Ammon's horn (tissue), 1 donor: ENCODE data around the gene WDFY4.

ENCODE experiments used
- DNase-seq: peaks from one replicate; pipeline ENCODE4 v3.0.0-alpha.2; 2016; ENCODE audit warnings: low spot score

Gene WDFY4

DNA sequence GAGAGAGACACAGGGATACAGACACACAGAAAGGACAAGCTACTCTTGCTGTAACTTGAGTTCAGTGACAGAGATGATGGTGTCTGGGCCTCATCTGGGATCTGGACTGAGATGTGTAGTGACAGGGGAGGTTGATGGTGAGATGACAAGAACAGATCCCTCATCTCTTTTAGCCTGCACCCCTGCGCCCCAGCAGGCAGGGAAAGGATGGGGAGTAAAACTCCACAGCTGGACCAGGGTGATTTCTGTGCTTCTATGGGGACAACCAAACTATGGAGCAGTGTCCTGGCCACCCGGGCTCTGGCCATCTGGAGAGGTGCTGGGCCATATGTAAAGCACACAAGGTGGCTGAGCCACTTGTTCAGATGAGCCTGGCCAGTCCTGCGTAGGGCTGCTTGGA lies 259.5 kb downstream of the WDFY4 start:
- DNase-seq, result no peak

DNA sequence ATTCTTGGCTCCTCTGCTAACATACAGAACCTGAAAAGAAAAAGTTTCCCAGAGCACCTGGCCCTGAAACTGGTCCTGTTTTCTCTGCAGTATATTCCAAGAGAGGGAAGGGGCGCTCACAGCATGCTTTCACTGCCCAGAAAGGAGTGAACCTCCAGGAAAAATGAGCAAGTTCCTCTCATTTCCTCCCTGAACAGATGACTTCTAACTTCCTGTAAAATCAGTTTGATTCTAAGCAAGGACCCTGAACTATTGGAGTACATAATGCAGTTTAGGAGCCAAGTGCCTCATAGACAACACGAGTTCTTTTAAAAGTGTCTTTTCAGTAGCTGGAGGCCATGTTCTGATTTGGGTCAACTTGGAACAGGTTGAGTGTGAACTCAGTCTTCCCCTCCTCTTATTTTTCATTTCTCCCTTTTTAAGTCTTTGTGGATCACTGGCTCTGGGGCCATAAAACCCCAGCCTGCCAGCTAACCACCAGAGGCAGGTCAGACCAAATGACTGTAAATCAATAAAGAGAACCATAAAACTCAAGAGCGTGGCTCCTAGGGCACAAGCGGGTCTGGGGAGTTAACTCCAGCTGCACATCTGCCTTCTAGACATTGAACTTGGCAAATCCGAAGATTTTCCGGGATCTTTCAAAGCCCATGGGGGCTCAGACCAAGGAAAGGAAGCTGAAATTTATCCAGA lies 260.9 kb downstream of the WDFY4 start:
- DNase-seq, result no peak

DNA sequence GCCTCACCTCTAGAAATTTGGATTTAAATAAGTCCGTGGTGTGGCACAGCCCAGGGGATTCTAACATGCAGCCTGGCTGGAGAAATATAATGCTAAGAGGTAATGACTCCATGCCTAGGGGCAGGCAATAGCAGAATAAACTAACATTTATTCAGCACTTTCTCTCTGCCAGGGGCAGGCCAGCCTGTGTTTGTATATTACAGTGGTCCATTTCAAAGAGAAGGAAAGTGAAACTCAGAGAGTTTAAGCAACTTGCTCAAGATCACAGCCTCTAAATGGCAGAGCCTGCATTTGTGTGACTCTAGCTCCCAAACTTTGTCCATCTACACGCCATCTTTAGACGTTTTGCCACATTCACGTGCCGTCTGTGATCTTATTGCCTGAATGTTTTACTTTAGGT lies 261.7 kb downstream of the WDFY4 start:
- no peak for DNase-seq

DNA sequence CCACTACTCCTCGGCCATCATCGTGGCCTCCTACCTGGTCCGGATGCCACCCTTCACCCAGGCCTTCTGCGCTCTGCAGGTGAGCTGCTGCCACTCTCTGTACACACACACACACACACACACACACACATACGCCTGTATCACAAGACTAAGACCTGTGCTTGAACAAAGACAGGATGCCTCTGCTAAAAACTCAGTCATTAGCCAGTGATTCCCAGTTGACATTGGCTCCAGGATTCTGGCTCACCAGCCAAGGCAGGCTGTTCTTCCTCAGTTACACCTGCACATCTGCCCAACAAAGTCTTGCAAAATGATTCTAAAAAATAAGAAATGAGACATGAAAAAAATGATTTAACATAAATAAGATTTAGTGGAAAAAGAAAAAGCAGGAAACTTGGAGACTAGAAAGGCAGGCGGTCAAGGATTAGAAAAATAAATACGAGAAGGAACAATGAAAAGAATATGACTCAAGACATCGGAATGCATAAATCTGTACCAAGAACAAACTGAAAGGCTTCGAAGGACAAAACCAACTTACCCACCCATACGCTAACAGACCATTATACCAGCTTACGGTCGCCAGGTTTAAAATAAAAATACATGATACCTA lies 262.3 kb downstream of the WDFY4 start:
- no peak for DNase-seq

DNA sequence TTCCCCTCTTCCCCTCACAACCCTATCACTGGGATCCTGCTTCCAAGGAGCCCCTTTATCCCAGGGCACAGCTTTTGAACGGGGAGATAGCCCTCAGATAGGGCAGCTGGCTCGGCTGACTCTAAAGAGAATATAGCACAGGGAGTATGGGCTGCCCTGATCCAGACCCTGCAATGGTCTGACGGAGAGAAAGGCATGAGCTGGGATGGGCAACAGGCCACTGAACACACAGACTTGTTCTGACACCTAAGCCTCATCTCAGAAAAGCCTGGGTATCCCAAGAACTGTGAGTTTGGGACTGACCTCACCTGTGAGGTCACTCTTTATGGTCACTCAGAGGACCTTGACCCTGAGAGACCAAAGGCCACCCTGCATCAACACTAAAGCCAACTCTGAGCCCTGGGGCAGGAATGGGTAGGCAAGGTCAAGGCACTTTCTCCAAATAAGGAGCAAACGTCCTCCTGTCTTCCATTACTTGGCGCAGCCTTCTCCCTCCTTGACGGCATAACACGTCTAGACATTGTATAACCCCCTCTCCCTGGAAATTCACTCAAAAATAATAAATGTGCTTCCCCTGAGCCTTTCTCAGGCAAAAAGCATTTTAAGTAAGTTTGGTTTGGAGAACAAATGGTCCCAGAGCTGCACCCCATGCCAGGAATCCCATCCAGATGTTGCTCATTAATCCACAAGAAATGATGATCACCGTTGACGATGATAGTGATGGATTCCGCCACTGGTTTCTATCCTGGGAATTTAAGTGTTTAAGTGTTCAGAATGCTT lies 263.2 kb downstream of the WDFY4 start:
- no peak for DNase-seq

DNA sequence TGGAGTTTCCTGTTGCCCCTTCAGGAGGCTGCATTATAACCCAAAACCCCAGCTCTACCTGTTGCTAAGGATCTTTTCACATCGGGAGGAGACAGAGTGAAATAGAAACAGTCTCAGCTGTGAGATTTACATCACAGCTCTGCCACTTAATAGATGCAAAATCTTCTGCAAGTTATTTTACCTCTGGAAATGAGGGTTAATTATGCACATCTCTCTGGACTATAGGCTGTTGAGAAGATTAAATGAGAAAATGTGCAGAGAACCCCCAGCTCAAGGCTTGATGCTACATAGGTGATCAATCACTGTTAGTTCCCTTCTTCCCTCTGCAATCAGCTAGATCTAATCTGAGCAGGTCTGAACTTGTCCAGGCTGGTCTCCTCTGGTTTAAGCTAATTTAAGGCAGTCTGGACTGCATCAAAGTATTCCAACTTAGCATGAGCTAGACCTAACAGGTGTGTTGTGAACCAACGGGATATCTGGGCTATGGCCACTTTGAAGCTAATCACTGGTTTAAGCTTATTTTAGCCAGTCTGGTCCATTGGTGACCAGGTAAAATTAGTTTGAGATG lies 263.9 kb downstream of the WDFY4 start:
- no peak for DNase-seq

DNA sequence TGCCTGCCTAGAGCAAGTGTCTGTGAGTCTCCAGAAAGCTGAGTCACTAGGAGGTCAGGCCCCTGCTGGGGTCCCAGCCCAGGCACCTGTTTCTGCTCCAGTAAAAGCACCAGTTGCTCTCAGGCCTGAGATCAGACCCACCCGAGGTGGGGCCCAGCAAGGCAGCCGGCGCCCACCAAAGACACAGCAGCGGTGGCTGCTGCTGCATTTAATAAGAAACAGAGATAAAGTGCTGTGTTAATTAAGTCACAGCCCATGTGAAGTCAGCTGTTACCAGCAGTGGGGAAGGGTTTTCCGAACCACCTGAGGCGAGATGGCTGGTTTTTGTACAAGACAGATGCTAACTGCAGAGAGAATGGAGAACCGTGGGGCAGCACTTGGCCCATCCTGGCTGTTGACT lies 267.0 kb downstream of the WDFY4 start:
- no peak for DNase-seq

DNA sequence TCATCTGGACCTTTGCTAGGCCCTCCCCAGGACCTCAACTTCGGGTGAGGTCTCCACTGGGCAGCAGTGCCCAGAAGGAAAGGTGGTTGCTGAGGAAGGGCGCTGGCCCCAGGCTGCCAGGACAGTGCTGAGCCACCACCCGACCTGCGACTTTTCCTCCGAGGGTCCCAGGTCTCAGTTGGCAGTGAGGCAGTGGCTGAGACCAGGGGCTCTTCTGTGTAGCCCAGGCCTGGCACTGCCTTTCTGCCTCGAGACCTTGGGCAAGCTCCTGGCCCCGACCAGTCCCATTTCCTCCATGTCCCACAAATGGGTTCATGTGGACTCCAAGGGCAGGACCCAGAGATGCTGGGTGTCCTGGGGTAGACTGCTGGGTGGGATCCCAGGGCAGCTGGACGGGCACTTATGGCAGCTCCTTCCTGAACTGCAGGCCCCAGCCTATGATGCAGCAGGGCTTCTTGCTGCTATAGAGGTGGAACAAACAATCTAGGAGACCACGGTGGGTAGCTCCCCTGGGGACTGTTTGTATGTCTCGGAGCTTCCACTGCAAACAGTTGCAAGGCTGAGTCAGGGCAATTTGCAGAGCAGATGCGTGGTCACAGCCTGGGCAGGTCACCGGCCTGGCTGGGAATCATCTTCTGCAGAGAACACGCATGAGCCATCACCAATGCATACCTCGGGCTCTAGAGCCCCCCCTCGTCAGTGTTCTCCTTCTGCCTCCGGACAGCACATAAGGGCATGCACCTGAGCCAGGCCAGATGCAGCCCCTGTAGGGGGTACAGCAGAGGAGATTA lies 272.9 kb downstream of the WDFY4 start:
- DNase-seq, result no peak

DNA sequence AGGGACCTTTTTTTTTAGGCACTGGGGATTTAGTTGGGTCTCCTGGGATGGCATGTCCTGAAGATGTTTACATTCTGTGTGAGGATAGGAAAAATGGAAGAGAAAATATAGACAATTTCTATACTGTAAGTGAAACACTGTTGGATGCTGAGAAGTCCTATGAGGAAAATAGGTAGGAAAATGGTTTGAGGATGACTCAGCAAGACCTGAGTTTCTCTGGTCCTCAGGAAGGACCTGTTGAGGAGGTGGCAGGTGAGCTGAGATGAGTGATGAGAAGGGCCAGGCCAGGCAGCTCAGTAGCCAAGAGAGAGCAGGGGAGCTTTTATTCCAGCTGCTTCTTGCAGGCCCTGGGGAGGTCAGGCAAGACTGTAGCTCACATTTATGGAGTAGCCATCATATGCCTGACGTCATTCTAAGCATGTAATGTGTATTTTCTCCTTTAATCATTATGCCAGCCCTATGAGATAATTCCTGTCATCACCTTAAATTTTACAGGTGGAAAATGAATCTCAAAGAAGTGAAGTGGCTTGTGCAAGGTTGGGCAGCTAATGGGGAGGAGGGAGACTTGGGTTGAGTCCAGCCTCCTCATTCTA lies 274.0 kb downstream of the WDFY4 start:
- DNase-seq, result no peak

DNA sequence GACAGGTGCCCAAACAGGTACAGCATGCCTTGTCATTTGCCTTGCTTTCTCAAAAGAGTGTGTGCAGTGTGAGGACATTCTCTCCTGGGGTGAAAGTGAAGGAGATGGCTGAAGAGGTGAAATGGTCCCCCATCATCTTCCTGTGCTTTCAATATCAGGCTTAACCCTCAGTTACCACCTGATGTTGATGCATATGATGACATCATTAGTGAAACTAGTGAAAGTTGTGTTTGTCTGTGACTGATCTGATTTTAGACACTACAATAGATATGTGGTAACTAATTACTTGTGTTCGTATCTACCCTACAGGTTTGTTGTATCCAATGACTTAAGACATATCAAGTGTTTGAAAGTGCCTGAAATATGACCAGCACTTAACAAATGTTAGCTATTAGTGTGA lies 279.4 kb downstream of the WDFY4 start:
- DNase-seq, result no peak

DNA sequence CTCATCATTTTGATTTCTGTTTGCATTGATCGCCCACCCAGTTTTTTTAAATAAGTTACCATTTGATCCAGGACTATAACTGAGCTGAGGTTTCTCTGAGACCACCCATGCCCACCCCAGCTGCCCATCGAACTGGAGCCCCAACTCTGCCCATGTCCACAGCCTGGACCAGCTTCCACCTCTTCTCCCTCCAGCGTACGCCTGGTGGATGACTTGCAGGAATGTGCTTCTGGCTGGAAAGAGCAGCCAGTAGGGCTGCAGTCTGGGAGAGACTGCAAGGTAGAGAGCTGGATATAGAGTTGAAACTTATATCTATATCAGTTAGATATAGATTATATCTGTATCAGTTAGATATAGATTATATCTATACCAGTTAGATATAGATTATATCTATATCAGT lies 280.8 kb downstream of the WDFY4 start:
- DNase-seq, result no peak

DNA sequence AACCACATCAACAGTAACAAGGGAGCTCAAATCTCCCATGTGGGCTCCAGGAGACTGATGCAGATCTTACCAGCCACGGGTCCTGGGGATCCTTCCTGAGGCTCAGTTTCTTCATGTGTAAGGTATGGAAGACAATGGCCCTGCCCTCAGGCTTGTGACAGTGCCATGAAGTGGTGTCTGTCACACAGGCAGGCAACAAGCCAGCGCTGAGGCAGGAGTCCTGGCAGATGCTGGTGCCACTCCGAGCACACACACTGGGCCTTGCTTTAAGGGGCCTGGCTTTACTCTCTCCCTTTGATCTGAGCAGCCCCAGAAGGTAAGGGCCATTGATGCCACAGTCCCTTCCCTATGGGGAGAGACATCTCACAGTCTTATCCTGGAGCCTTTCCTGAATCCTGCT lies 283.4 kb downstream of the WDFY4 start:
- no peak for DNase-seq

DNA sequence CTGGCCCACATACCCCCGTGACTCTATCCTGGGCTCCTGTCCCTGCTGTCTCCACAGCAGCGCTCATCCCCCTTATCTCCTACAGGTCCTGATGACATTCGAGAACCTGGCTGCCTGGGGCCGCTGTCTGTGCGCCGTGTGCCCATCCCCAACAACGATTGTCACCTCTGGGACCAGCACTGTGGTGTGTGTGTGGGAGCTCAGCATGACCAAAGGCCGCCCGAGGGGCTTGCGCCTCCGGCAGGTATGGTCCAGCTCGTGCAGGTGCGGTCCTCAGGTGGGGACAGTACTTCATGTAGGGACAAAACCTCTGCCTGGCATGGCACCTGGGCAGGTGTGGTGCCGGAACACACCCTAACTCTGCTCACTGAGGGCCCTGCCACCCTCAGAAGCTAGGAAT lies 285.4 kb downstream of the WDFY4 start:
- DNase-seq, result no peak

DNA sequence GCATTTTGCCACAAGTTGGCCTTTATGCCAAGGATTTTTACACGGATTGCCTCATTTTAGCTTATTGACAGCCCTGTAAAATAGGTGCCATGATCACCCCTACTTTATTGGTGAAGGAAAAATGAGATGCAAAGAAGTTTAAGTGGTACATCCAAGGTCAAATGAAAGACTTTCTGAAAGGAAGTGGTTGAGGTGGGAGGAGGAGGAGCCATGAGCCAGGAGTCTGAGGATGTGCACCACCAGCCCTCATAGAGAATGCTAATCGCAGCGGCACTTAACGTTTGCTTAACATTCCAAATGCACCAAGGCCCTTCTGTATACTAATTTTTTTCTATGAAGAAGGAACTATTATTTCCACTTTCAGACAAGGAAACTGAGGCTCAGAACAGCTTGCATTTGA lies 286.0 kb downstream of the WDFY4 start:
- no peak for DNase-seq

DNA sequence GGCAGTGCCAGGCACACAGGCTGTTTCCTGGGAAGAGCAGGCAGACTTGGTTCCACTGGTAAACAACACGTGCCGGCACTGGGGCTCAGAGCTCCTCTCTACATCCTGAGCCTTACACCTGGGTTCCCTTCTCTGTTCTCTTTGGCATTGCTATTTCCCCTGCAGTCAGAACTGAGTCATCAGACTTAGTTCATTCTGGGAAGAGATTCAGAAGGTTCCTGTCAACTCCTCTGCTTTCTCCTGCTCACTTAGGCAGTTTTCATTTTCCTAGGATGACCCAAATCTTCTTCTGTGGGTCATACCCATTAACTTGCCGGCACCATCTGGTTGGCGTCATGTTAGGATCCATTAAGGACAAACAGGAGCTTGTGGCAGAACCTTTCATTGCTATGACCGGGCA lies 288.4 kb downstream of the WDFY4 start:
- DNase-seq, result no peak

DNA sequence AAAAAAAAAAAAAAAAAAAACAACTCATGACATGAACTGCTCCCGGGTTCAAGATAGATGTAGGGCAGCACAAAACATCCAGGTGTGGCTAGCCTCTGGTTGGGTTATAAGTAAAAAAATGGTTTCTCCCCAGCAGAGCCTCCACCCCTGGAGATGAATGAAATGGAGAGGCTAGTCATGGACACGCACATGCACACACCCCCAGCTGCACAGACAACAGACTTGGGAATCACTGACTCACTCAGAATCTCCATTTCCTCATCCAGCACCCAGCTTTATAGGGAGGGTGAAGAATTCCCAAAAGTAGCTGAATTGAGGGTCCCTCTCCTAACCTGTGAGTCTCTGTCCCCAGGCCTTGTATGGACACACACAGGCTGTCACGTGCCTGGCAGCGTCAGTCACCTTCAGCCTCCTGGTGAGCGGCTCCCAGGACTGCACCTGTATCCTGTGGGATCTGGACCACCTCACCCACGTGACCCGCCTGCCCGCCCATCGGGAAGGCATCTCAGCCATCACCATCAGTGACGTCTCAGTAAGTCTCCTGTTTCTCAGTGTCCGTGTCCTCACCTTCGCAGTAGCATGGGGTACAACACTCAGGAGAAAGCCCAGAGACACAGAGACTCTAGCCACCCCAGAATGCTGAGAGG lies 290.0 kb downstream of the WDFY4 start:
- DNase-seq, result no peak

DNA sequence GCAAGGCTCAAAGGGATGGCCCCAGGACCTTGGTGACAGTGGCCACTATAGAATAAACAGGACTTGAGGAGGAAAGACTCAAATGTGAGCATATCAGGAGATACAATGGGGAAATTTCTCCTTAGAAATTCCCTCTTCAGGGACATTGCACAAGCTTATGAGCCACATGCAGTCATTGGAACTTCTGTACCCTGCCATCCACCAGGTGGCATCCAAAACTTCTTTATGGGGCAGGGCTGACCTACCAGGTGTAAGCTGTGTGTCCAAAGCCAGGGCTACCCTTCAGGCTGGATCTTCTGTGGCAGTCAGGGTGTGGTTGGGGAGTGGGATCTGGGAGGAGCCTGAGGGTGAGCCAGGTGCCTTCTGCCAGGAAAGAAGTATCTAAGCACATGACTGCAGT lies 291.5 kb downstream of the WDFY4 start:
- DNase-seq, result no peak

DNA sequence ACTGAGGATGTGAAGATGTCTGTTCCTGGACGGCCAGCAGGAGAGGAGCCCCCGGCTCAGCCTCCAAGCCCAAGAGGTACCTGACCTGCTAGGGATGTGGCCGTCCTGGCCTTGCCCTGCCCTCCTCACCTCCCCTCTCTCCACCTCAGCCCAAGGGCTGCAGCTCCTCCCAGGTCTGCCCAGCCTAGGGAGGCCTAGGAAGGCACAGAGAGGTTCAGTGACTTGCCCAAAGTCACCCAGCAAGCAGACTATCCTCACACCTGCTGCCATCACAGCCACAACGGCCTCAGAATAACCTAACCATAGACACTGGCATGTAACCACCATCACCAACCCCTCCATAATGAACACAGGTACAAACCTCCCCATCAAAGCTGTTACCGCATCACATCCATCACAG lies 293.6 kb downstream of the WDFY4 start:
- no peak for DNase-seq

DNA sequence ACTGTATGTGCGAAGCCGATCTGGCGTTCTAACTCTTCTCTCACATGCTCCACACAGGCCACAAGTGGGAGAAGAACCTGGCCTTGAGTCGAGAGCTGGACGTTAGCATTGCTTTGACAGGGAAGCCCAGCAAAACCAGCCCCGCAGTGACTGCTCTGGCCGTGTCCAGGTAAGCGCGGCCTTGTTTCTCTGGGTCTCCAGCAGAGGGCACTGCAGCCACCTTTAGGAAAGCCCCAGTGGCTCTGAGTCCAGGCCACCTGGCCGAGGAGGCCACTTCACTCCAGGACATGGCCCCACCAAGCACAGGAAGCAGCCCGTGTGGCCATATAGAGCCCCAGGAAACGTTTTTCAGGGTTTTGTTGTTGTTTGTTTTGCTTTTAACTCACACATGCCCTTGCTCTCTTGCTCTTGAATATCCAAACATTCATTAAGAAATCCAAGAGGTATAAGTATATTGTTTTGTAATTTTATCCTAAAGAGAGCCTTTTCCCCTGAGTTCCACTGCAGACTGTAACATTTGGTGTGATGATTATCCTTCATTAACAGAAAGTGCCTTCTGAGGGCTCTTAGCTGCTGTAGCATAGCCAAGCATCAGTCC lies 296.7 kb downstream of the WDFY4 start:
- DNase-seq, result peak; percentile 50

DNA sequence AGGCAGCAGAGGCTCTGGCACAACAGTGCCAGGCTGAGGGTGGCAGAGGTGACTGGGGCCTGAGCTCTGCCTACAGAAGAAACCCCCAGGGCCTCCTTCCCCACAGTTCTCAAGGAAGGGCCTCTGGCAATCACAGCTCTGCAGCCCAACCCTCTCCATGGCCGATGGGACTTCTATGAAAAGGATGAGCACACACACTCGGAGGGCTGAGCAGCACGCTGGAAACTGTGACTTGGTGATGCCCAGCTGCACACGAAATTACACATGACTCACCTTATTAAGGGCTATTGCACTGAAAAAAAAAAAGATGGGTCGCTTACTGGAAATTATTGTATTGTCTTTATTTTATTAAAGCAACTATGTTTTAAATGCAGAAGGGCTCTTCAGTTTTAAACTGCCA lies 297.9 kb downstream of the WDFY4 start:
- DNase-seq, result no peak
